CMK (cell line): ENCODE data around the gene PHF2.

Experiments used
- DNase-seq: peaks from one replicate; pipeline ENCODE4 v3.0.0-alpha.2; 2010; ENCODE audit warnings: low read depth

The PHF2 gene

GRCh38 chr9:93652604-93653592, 76.5 kb downstream of the PHF2 start:
- DNase-seq = no peak

DNA sequence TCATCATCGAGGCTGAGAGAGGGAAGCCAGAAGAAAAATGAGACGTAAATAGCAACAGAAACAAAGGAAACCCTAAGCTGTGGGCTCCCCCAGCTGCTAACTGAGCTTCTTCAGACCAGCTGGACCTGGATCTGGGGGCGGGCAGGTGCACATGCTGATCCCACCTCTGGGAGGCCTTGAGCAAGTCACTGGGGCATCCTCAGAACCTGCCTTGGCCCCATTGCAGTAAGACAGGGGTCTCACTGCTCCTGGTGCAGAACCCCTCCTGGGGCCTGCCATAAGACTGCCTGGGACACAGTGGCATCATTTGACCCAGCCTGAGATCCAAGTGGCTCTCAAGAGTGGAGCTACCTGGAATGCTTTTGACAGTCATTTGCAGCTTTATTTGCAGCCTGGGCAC, 77.4 kb downstream of the PHF2 start:
- DNase-seq = no peak

DNA sequence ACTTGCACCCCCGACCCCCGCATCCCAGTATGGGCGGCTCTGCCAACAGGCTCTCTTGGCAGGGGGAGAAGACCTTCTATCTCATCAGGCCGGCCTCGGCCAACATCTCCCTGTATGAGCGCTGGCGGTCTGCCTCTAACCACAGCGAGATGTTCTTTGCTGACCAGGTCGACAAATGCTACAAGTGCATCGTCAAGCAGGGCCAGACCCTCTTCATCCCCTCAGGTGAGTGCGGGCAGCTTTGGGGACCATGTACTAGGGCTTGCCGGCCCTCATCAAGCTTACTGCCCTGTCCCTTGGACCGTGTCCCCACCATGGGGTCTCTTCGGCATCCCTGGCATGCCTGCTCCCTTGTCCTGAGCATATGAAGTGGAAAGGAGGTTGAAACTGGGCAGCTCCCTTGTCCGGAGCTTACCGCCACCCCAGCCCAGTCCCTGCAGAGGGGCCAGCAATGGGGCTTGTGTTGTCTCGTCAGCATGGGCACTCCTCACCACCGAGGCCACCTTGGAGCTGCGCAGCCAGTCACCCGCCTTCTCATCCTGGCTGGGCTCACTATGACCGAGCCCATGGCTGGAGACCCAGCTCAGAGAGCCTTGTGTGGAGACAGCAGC, 78.1 kb downstream of the PHF2 start:
- DNase-seq = no peak

DNA sequence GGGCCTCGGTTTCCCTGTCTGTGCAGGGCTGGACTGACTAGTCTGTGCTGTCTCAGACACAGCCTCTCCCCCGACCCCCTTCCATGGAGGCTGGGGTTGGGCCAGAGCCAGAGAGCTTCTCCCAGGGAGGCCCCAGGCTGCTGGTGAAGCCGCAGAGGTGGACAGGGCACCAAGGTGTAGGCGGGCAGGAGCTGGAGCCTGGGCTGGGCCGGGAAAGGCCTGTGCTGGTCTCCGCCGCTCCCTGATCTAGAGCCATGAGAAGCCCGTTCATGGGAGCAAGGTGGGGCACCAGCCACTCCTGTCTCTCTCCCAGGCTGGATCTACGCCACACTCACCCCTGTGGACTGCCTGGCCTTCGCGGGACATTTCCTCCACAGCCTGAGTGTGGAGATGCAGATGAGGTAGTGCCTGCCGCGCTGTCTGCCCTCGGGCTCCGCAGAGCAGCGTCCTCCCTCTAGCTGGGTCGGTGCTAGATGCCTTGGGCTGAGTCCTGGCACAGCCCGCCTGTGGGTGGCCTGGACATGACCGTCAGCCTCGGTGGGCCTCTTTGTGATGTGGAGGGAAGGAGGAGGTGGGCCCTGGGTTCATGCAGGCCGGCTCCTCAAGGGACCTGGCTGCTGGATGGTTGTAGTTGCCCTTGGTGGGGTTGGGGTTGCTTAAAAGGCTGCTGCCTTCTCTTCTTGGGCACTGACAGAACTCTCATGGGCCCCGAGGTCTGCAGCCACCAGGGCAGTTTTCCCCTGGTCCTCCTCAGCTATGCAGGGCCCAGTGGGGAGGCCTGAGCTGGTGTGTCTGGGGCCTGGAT, 79.4 kb downstream of the PHF2 start:
- no peak for DNase-seq

DNA sequence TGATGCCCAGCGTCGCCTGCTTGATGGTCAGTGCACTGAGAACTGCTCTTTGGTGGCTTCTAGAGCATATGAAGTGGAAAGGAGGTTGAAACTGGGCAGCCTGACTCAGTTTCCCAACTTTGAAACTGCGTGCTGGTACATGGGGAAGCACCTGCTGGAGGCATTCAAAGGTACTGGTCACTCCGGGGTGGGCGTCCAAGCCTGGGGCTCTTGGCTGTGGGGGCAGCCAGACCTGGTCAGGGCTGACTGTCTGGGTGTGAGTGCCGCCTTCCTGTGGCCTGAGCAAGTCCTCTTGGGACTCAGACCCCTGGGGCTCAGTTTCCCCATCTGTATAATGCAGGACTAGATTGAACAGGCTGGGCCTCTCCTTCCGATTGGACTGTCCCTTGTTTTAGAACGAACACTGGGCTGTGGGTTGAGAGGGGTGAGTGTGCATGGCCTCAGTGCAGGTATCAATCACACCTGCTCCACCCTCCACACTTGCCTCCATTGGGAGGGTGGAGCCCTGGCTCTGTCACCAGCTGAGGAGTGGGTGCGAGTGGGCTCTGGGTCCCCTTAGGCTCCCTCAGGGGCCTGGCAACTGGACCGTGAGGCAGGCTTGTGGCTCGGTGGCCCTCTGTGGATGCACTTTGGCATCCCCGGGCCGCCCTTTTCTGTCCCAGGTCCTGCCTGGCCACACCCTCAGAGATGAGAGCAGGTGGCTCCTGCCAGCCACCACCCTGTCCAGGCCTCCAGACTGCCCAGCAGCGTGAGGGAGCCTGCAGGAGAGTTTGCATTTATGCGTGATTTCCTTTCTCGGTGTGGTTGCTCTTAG, 80.2 kb downstream of the PHF2 start:
- DNase-seq = no peak

DNA sequence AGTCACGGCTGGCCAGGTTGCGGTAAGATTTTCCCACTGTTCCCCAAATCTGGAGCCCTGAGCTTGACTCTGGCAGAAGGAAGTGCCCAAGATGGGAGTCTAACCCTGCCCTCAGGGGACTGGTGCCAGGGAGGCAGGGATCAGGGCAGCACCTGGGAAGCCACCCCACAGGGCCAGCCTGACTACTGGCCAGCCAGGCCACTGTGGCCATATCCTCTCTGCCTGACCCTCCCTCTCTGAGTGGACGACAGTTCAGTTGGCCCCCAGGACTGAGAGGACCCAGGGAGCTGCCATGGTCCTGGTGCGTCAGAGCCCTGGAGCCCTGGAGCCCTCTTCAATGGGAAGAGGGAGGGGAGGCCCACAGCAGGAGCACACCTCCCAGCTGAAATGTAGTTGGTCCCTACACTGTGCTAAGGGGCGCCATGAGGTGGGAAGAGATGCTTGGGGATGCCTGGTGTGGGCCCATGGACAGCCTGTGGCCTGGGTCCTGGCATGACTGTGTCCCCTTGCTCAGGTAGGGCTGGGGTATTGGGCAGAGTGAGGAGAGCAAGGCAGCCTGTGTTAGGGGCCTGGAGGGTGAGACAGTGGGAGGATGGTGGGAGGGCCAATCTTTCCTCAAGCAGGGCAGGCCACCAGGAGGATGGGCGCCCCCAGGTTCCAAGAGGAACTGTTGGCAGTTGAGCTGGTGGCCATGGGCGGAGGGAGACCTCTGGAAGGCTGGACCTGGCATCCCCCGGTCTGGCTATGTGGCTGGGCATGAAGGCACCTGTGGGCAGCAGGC, 81.1 kb downstream of the PHF2 start:
- DNase-seq = no peak

DNA sequence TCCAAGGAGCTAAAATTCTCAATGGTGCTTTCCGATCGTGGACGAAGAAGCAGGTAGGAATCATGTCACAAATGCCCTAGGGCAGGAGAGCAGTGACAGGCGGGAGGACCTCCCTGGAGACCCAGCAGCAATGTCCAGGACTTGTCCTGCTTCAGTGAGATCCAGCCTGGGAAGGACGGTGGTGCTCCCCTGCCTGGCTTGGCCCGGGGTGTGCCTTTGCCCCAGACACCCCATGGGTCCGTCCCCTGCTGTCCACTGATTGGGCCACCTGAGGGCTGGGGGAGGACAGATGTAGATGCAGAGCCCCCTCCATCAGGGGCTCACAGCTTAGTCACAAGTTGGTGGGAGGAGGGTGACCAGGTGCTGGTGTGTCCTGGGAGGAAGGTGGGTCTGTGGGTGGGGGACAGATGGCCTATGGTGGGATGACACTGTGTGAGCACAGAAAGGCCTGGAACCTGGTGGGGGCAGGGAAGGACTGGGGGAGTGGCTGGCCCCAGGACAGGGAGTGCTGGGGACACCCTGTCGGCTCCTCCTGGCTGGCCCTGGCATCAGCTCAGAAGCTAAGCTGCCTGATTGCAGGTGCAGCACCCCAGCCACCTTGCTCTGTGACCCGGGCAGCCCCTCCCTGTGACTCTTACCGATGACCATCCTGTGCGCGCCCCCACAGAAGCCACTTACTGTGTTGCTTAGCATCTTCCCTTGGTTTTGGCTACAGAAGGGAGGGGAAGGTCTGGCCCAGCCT, 82.0 kb downstream of the PHF2 start:
- DNase-seq = no peak

DNA sequence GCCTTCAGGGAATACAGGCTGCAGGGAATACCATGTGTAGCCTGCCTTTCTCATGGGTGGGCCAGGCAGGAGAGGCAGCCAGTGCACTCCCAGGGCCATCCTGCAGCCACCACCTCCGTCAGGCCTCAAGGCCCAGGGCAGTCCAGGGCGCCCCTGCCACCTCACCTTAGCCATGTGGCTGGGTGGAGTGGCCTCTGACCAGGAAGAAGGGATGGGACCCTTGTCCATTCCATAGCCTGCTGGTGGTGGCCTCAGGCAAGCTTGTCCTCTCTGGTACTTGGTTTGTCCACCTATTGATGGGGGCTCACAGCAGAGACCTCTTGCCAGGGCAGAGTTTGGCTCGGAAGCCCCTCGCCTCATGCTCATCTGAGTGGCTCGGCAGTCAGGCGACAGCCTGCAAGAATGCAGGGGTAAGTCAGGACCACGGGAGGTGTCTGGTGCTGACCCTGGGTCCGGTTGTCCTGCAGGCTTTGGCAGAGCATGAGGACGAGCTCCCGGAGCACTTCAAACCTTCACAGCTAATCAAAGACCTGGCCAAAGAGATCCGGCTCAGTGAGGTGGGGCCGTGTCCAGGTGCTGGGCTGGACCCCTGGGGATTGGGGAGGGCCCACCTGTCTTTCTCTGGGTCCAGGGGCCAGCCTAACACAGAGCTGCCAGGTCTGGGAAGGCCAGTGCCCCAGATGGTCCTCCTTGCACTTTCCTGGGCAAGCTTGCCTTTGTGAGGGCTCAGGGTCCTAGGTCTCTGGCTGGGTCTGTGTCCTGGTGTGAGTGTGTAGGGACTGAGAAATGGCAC, 82.9 kb downstream of the PHF2 start:
- no peak for DNase-seq

- DNase-seq = no peak
These were observed 83.4 kb downstream of the PHF2 start for GRCh38 chr9:93659837-93660177.

DNA sequence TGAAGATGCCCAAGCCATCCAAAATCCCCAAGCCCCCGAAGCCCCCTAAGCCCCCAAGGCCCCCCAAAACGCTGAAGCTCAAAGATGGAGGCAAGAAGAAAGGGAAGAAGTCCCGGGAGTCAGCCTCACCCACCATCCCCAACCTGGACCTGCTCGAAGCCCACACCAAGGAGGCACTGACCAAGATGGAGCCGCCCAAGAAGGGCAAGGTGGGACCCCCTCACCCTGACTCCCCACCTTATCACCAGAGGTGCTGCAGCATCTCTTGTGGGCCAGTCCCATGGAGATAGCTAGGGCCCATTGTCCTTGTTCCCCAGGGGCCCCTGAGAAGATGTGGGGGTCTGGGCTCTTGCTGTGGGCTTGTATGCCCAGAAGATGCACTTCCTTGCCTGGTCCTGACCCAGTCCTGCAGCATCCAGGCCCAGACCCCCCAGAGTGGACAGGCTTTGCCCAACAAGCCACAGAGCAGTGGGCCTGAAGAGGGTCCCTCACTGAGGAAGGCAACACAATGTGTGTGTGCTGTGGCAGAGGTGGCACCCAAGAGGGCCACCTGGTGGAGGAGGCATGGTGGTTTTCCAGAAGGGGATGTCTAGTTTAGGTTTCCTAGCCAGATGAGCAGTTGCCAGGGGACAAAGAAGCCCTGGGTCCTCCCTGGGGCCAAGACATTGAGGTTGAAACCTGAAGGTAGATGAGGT, 84.1 kb downstream of the PHF2 start:
- DNase-seq = no peak

DNA sequence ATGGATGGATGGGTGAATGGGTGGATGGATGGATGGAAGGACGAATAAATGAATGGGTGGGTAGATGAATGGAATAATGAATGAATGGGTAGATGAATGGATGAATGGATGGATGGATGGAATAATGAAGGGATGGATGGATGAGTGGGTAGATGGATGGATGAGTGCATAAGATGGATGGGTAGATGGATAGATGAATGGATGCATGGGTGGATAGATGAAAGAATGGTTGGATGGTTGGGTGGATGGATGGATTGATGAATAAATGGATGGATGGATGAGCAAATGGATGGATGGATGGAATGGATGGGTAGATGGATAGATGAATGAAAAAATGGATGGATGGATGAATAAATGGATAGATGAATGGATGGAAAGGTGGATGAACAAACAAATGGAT, 85.2 kb downstream of the PHF2 start:
- no peak for DNase-seq

GRCh38 chr9:93662016-93662638, 85.7 kb downstream of the PHF2 start:
- DNase-seq = no peak

GRCh38 chr9:93662952-93663572, 86.7 kb downstream of the PHF2 start:
- DNase-seq = no peak

DNA sequence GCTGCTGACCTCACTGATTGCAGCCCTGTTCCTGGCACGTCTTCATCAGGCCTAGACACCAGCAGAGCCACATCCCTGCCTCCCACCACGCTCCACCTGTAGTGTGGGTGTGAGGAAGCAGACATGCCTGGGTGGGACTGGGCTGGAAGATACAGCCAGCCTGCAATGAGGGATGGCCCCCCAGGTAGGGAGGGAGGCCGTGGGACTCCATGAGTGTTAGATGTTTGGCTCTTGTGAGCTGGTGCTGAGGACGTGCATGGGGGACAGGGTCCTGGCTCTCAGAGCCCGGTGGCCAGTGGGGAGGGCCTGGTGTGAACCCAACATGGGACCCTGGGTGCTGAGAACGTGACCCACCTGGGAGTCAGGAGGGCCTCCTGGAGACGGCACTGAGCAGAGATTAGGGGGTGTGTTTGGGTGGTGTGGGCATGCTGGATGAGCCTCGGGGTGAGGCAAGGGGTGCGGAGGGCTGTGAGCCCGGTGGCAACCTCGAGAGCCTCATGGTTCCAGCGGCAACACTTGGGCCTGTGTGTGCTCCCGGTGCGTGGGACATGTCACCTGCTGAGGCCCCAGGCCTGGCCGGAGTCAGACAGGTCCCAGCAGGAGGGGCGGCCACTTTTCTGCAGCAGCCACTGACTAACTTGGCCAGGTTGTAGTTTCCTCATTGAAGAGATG, 87.6 kb downstream of the PHF2 start:
- no peak for DNase-seq

DNA sequence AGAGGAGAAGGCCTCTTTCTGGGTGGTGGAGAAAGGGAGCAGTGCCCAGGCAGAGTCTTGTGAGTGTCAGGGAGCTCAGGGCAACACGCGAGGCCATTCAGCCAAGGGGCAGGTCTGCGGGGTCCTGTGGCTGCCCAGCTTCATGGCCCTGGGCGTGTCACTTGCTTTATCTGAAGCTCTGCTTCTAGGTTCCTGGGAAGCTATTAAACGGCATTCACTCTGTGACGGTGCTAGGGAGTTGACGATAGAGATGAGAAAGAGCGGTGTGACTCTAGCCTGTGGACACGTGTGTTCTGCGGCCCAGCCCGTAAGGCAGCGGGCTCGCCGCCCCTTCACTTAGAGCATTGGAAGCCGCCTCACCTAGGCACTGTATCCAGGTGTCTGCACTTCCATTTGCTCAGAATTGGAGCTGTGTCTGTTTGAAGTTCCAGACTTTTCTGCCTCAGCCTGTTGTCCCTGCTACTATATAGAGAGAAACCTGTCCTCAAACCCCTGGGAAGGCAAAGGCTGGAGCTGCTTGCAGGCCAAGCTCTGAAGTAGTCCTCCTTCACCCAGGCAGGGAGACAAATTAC, 88.3 kb downstream of the PHF2 start:
- no peak for DNase-seq

GRCh38 chr9:93665128-93665636, 88.8 kb downstream of the PHF2 start:
- DNase-seq = no peak
